Stimulated activated CD8-positive, alpha-beta memory T cell treated with anti-CD3 and anti-CD28 coated beads, Interleukin-2, amount 100 ng/mL, for 1 hour (primary cell): ENCODE results near the gene GREM1.

ENCODE experiments used
- DNase-seq, 2 donors: peaks; one replicate each; pipeline ENCODE4 v3.0.0-alpha.2; 2020; ENCODE audit warnings: low read depth in 2 of 2

The GREM1 gene

DNA sequence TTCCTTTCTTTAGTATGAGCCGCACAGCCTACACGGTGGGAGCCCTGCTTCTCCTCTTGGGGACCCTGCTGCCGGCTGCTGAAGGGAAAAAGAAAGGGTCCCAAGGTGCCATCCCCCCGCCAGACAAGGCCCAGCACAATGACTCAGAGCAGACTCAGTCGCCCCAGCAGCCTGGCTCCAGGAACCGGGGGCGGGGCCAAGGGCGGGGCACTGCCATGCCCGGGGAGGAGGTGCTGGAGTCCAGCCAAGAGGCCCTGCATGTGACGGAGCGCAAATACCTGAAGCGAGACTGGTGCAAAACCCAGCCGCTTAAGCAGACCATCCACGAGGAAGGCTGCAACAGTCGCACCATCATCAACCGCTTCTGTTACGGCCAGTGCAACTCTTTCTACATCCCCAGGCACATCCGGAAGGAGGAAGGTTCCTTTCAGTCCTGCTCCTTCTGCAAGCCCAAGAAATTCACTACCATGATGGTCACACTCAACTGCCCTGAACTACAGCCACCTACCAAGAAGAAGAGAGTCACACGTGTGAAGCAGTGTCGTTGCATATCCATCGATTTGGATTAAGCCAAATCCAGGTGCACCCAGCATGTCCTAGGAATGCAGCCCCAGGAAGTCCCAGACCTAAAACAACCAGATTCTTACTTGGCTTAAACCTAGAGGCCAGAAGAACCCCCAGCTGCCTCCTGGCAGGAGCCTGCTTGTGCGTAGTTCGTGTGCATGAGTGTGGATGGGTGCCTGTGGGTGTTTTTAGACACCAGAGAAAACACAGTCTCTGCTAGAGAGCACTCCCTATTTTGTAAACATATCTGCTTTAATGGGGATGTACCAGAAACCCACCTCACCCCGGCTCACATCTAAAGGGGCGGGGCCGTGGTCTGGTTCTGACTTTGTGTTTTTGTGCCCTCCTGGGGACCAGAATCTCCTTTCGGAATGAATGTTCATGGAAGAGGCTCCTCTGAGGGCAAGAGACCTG is 13.2 kb downstream of the GREM1 start:
- no peak for DNase-seq

DNA sequence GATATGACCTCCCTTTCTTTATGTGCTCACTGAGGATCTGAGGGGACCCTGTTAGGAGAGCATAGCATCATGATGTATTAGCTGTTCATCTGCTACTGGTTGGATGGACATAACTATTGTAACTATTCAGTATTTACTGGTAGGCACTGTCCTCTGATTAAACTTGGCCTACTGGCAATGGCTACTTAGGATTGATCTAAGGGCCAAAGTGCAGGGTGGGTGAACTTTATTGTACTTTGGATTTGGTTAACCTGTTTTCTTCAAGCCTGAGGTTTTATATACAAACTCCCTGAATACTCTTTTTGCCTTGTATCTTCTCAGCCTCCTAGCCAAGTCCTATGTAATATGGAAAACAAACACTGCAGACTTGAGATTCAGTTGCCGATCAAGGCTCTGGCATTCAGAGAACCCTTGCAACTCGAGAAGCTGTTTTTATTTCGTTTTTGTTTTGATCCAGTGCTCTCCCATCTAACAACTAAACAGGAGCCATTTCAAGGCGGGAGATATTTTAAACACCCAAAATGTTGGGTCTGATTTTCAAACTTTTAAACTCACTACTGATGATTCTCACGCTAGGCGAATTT is 14.9 kb downstream of the GREM1 start:
- DNase-seq, result no peak

DNA sequence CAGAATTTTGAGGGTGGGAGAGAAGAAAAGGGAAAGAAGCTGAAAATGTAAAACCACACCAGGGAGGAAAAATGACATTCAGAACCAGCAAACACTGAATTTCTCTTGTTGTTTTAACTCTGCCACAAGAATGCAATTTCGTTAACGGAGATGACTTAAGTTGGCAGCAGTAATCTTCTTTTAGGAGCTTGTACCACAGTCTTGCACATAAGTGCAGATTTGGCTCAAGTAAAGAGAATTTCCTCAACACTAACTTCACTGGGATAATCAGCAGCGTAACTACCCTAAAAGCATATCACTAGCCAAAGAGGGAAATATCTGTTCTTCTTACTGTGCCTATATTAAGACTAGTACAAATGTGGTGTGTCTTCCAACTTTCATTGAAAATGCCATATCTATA is 15.5 kb downstream of the GREM1 start:
- DNase-seq, result no peak

DNA sequence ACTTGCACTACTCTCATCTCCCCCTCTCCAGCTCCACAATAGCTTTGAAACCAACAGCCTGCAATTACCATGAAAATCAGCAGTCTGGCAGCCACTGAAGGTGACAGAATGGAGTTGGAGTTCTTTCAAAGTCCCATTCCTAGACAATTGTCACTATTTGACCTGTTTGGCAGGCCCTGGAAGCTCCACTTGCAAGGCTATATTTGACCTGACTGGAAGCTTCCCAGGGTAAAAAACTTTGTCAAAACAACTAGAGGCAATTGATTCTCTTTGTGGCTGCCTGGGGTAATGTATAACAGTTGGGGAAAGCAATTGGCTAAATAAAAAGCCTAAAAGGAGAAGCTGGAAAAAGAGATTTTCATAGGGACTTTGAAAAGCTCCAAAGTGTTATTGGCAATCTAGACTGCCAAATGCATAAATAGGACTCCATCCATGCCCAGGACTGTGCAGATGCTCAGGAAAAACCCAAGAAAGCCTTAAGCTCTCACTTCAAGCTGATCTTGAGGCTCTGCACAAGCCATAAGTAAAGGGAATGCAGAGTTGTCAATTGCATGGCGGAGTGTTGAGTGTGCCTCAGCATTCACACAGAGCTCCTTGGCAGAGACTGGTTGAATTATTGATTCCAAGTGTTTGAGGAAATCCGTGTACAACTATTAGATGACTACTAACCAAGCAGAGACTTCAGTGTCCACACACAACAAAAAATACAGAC is 18.3 kb downstream of the GREM1 start:
- no peak for DNase-seq

DNA sequence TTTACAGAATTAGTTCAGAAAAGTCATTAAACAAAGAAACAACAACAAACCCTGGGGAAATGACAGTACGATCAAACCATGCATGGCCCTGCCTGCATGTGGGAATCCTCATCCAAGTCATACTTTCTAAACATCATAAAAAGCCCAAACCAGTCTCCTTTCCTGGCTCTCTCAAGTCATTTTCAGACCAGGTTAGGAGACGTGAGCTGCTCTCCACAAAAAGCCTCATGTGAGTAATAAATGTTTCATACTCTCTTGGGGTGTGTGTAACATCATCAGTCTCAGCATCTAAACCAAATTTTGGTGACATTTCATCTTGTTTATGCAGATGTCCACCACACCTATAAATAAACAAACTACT is 18.9 kb downstream of the GREM1 start:
- no peak for DNase-seq

DNA sequence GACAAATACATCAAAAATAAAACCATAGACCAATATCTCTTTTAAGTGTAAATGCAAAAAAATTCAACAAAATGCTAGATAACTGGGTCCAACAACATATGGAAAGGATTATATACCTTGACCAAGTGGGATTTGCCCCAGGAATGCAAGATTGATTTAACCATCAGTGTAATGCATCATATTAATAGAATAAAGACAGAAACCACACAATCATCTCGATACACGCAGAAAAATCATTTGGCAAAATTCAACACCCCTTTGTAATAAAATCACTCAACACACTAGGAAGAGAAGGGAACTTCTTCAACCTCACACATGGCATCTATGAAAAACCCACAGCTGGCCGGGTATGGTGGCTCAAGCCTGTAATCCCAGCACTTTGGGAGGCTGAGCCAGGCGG is 19.5 kb downstream of the GREM1 start:
- no peak for DNase-seq

DNA sequence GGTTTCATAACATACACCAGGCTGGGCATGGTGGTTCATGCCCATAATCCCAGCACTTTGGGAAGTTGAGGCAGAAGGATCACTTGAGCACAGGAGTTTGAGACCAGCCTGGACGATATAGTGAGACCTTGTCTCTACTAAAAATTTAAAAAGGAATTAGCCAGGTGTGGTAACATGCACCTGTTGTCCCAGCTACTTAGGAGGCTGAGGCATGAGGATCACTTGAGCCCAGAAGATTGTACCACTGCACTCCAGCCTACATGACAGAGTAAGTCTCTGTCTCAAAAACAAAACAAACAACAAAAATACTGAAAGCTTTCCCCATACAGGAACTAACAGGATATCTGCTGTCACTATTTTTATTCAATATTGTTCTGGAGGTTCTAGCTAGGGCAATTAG is 20.9 kb downstream of the GREM1 start:
- no peak for DNase-seq

DNA sequence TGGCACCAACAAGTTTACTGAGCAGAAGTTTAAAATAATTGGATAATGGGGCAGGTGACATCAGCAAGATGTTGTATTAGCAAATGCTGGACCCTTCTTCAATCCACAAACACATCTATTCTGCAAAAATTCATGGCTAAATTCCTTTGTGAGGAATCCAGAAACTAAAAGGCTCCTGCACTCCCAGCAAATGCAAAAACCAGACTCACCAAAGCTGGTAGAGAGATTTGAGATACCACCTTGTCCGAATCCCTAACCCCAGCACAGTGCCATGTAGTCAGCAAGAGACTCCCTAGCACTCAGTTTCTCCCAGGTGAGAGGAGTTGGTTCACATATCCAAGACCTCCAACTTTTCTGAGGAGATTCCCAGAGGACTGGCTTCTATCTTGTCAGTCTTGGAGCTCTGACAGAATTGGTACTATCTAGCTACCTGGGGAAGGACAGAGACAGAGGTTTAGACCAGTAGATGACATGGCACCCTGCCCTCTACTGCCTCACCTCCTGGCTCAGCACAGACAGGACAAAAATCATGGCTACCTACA is 21.8 kb downstream of the GREM1 start:
- no peak for DNase-seq

DNA sequence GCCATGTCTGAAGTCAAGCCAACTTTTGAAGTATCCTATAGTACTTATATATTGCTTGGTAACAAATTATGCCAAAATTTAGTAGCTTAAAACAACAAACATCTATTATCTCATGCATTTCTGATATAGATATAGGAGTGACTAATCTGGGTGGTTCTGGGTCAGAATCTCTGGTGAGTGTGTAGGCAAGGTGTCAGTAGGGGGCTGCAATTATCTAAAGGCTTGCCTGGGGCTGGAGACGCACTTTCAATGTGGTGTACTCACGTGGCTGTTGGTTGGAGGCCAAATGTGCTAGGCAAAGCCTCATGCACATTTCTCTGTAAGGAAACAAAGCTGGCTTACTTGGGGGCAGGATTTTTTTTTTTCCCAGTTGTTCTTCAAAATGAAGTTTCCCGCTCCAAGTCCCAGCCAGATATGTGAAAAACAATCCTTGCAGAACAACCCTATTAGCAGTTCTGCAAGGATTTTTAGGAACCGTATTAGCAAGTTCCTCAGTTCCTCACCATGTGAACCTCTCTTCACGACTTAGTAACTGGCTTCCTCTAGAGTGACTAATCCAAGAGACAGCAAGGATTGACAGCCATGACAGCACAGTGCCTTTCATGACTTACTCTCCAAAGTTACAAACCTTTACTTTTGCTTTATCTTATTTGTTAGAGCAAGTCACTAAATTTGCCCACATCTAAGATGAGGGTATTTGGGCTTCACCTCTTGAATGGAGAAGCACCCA is 25.8 kb downstream of the GREM1 start:
- no peak for DNase-seq

DNA sequence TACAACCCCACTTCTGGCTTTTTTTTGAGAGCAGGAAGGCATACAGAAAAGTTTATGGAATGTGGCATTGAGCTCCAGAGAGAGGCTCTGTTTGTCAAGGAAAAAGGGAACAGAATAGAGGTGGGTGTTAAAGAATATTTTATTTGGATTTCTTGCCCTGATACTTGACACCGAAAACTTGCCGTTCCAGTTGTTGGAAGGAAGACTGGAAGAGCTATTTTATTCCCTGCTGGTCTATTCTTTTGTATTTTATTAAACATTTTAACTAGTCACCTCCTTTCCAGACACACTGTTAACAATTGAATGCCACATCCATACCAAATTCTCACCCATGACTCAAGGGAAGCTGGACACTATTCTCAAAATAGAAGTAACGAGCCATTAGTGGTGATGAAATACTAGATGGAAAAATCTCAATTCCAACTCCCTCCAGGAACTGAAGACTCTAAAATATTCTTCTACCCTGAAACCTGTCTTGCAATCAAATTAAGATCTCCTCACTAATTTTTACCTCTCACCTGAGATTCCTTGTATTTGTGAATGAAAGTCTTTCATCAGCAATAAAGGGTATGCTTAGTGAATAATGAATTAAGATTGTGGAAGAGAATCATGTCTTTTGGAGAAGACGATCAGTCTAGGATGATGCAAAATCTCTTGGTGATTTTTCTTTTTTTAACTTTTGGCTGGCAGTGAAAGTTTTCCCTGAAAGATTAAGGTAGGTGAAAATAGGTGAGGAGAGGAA is 28.5 kb downstream of the GREM1 start:
- DNase-seq, result no peak

DNA sequence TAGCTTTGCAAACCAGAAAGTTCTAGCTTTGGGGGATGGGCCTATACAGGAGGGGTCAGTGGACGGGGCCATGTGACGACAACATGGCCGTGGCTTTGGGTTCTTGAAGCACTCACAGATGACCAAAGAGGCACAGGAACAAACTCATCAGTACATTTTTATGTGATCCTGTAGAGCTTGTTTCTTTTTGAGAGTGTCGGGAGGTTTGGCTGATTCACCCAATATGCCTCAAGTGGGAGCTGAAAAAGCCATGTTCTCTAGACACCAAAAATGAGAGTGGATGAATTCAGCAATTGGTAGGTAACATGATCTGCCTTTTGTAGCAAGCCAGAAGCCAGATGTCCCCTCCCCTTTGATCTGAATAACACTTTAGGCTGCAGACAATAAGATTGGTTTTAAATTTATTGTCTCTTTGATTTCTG is 30.1 kb downstream of the GREM1 start:
- DNase-seq, result no peak

DNA sequence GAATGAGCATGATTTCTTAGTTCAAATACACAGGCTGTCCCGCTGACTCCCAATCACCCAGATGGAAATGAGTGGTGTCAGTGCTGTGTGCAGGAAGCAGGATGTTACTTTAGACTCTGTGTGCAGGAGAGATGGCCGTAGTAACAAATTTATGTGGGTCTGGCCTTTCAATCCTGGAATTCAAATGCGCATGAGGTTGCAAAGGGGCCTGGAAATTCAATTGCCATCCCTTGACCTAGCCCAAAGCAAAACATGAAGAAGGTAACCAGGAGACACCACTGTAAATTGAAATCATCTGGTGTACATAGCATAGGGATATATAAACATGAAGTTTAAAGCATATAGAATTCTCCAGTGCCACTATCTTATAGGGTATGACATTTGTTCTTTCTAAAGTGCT is 33.2 kb downstream of the GREM1 start:
- no peak for DNase-seq

DNA sequence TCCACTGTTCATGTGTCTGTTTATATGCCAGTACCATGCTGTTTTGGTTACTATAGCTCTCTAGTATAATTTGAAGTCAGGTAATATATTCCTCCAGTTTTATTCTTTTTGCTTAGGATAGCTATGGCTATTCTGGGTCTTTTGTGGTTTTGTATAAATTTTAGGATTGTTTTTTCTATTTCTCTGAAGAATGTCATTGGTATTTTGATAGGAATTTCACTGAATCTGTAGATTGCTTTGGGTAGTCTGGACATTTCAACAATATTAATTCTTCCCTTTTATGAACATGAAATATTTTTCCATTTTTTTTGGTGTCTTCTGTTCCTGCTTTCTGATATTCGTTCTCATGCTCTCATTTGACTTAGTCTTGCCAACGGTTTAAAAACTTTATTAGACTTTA is 39.6 kb downstream of the GREM1 start:
- no peak for DNase-seq

DNA sequence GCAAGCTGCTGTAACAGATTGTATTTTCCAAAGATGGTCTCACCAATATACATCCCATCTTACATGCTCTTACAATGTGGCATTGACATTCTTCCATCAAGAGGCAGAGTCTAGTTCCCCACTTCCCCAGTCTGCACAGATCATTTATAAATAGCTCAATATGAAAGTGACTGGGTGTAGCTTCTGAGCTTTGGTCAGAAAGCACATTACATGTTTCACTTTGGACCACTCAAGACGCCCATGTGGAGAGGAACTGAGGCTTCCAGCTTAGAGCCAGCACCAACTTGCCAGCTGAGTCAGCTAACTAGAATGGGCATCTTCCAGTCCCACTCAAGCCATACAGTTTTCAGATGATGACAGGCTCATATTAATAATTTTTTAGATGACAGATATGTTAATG is 45.5 kb downstream of the GREM1 start:
- no peak for DNase-seq

DNA sequence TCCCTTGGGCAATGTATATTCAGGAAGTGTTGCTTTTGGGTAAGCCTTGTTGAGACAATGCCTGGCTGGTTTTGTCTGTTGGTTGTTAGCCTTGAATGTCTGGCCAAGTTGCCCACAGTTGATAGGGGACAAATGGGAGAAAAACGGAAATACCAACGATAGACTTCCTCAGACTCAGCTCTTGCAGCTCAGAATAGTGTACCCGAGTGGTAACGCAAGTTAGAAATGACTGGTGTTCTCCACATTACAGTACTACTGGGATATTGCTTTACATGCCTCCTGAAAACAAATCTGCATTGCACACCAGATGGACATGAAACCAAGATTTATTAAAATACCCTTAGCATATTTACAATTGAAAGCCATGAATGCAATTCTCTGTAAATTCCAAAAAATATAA is 47.4 kb downstream of the GREM1 start:
- no peak for DNase-seq

DNA sequence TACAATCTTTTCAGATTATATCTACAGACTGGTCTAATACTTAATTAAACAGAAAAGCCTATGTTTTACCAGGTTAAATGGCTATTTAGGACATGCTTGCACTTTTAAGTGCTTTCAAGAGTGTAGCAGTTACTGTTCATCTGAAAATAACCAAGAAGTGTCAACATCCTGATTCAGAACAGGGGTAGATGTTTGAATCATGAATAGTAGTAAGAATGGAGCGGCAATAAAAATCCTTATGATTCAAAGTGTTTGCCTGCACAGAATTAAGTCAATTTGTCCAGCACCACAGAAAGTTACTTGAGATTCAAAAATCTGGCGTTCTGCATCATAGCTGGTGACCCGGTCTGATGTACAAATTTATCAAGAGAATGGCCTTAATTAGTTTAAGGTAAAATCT is 48.3 kb downstream of the GREM1 start:
- DNase-seq, result no peak

DNA sequence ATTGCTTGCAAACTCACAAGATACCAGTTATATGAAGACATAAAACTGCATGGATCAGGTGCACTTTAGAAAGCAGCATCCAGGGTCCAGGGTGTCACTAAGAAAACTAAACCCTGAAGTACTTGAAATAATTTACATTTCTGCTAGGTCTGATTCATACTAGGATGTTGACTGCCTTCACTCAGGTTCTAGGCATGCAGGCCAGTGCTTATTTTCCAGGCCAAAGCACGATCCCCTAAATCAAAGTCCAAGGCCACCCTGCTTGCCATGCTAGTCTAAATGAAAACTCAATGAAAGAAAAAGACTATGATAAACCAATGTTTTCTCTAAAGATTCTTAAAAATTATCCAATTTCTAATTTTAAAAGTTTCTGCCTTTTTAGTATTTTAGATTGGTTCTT is 49.4 kb downstream of the GREM1 start:
- no peak for DNase-seq

DNA sequence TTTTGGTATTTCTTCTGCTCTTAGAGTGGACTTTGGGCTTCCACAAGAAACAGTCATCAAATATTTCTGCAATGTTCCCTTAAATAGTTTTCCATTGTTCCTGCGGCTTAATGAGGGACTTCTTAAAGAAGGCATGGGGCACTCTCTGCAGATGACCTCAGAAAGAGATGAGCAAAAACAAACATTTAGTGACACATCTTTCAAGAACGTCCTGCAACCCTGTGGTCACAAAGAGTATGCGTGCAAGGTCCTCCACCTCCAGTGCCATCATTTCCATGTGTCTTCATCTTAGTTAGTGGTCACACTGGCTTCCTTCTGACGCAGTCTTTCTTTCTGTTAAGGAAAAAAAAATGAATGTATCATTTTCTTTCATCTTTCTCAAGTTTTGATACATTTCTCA is 56.2 kb downstream of the GREM1 start:
- DNase-seq, result no peak

DNA sequence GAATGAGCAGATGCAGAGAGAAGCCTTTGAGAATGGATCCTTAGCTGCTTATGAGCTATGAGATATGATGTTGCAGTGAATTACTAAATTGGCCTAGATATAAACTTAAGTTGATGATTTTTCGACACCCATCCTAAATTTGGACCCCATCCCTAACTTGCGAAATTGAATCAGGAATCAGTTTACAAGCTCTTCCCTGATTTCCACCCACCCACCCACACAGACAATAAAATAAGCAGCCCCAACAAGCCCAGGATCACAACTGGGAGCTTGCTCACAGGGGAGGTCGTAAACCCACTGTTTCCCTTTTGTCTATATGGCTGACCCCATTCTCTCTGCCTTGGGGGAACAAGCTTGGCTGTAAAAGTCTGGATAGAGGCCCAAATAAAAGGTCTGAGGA is 57.3 kb downstream of the GREM1 start:
- DNase-seq, result no peak

DNA sequence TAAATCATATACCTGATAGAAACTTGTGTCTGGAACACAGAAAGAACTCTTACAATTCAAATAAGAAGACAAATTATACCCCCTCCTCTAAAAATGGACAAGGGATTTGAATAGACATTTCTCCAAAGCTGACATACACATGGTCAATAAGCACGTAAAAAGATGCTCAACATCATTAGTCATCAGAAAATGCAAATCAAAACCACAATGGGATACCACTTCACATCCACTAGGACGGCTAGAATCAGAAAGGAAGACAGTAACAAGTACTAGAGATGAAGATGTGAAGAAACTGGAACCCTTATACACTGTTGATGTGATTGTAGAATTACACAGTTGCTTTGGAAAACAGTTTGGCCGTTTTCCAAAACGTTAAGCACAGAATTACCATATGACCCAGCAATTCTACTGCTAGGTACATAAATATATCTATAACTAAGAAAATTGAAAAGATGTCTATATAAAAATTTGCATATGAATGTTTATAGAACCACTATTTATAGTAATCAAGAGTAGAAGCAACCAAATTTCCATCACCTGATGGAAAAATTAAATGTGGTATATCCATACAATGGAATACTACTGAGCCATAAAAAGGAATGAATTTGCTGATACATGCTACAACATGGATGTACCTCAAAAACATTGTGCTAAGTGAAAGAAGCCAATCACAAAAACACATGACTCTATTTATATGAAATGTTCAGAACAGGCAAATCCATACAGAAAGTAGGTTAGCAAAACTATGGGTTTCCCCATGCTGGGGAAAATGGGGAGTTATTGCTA is 60.8 kb downstream of the GREM1 start:
- DNase-seq, result no peak
